ENCODE measurements around the gene CNKSR3.

GRCh38 chr6:154359679-154360078, 150.8 kb downstream of the CNKSR3 start:
- TF ChIP-seq CTCF (IDR thresholded peaks at IDR 0.05; ENCODE audit: poor library complexity, severe bottlenecking) (no peak), POLR2AphosphoS5 (IDR thresholded peaks at IDR 0.05) (no peak), EZH2 (IDR thresholded peaks at IDR 0.05; ENCODE audit: borderline replicate concordance, insufficient read depth, low read length, poor library complexity, severe bottlenecking) (no peak), RAD21 (conservative IDR thresholded peaks at IDR 0.05) (no peak), MXI1 (conservative IDR thresholded peaks at IDR 0.05; ENCODE audit: poor library complexity, severe bottlenecking) (no peak), EP300 (conservative IDR thresholded peaks at IDR 0.05; ENCODE audit: poor library complexity, severe bottlenecking) (no peak), TAF1 (IDR thresholded peaks at IDR 0.05; ENCODE audit: low read depth) (no peak), SMC3 (conservative IDR thresholded peaks at IDR 0.05; ENCODE audit: poor library complexity) (no peak)
- TF ChIP-seq, protein P1, sequence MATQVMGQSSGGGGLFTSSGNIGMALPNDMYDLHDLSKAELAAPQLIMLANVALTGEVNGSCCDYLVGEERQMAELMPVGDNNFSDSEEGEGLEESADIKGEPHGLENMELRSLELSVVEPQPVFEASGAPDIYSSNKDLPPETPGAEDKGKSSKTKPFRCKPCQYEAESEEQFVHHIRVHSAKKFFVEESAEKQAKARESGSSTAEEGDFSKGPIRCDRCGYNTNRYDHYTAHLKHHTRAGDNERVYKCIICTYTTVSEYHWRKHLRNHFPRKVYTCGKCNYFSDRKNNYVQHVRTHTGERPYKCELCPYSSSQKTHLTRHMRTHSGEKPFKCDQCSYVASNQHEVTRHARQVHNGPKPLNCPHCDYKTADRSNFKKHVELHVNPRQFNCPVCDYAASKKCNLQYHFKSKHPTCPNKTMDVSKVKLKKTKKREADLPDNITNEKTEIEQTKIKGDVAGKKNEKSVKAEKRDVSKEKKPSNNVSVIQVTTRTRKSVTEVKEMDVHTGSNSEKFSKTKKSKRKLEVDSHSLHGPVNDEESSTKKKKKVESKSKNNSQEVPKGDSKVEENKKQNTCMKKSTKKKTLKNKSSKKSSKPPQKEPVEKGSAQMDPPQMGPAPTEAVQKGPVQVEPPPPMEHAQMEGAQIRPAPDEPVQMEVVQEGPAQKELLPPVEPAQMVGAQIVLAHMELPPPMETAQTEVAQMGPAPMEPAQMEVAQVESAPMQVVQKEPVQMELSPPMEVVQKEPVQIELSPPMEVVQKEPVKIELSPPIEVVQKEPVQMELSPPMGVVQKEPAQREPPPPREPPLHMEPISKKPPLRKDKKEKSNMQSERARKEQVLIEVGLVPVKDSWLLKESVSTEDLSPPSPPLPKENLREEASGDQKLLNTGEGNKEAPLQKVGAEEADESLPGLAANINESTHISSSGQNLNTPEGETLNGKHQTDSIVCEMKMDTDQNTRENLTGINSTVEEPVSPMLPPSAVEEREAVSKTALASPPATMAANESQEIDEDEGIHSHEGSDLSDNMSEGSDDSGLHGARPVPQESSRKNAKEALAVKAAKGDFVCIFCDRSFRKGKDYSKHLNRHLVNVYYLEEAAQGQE (IDR thresholded peaks at IDR 0.05; ENCODE audit: borderline replicate concordance), result no peak

Measured in neural cell (in vitro differentiated cells).